OCI-LY7 (cell line): Measurements from ENCODE around the gene SPSB1.

Experiments used
- CTCF ChIP-seq: fragments of 200-600 bp; sonication (generic); conservative IDR thresholded peaks from 2 replicates; pipeline ENCODE4 v1.5.1; 2014; ENCODE audit warnings: mild to moderate bottlenecking, antibody characterized with exemption, low read length, moderate library complexity, mixed read lengths
- EZH2phosphoT487 ChIP-seq: fragments of 200-600 bp; sonication (generic); IDR thresholded peaks from 2 replicates; pipeline ENCODE4 v1.6.1; 2018; ENCODE audit warnings: low read depth, borderline replicate concordance, mild to moderate bottlenecking, mixed run types, antibody characterized with exemption, low read length, moderate library complexity, mixed read lengths

DNA sequence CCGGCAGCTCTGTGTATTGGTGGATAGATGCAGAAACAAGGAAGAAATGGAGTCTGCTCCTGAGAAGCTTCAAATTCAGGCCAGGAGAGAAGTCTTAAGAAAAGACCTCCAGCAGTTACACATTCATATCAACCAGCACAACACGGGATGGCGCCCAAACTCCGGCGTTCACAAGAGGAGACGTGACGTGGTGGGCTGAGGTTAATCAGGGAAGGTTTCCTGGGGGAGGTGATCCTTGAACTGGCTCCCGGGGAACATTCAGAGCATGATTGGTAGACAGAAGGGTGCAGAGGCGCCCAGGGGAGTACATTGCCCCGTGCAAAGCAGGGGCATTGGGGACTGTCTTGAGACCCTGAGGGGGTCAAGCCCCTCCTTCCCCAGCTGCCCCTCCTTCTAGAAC is 27.7 kb upstream of the SPSB1 start:
- TF ChIP-seq CTCF, result no peak
- no peak for TF ChIP-seq EZH2phosphoT487
